ENCODE measurements around the gene MROH7.

GRCh38 chr1:54745274-54745673 is 103.7 kb downstream of the MROH7 start:
- TF ChIP-seq CTCF (IDR thresholded peaks at IDR 0.05) (no peak), EZH2phosphoT487 (IDR thresholded peaks at IDR 0.05) (no peak), EZH2 (IDR thresholded peaks at IDR 0.05) (no peak)

All from neural progenitor cell (in vitro differentiated cells).